Pancreas (tissue), 10 donors: ENCODE data around the gene ZPBP2. TPM values are rescaled to one million over a fixed set of nuclear protein-coding genes. Genes with fewer than 3 reads are reported as not detected.

Source experiments
- ATAC-seq, 4 donors: fragments of 200-7000 bp; cut with Tn5 transposase; one replicate each; pipeline versions ENCODE4 v1.8.0 to v1.9.1; 2020; ENCODE audit warnings: mild to moderate bottlenecking in 4 of 4, moderate library complexity in 4 of 4
- DNase-seq, 6 donors: peaks; one replicate each; pipeline ENCODE4 v3.0.0-alpha.2; 2020
- FAIRE-seq: peaks from 2 replicates; lab custom pipeline; 2012; peaks lifted over from hg19 to GRCh38; lab: Jason Lieb, UNC
- H3K27ac ChIP-seq, 4 donors: fragments of 200-600 bp; sonication (generic); 1 replicate in 3 of 4; 2 replicates in 1 of 4; pipeline versions ENCODE4 v1.5.0 to v1.8.0; 2020
- H3K27me3 ChIP-seq, 4 donors: fragments of 200-600 bp; one replicate each; pipeline ENCODE4 v1.8.0; 2021
- H3K36me3 ChIP-seq, 3 donors: fragments of 200-600 bp; sonication (generic) in 1 of 3; one replicate each; pipeline versions ENCODE4 v1.5.0 to v1.8.0; 2020 to 2021
- H3K4me1 ChIP-seq, 3 donors: fragments of 200-600 bp; one replicate each; pipeline ENCODE4 v1.8.0; 2021
- H3K4me3 ChIP-seq, 4 donors: fragments of 200-600 bp; sonication (generic) in 2 of 4; one replicate each; pipeline versions ENCODE4 v1.5.0 to v1.8.0; 2020 to 2021
- H3K9me3 ChIP-seq, 4 donors: fragments of 200-600 bp; one replicate each; pipeline ENCODE4 v1.8.0; 2021
- WGBS, 2 donors: extraction: QIAGEN DNeasy Blood & Tissue Kit; methylation state at CpG; one replicate each; pipeline ENCODE4 v1.1.7; 2013; 5-methylcytosine and 5-hydroxymethylcytosine counted together
- intact Hi-C, 3 donors: fragments of 100-400 bp; cut with DNase I; formaldehyde crosslinking; loops; one replicate each; pipeline versions ENCODE4 v1.11.1 to v1.14.2; 2022
- polyA plus RNA-seq, 2 donors: library from polyadenylated mRNA; stranded (reverse); fragments of 200-250 nt; gene quantifications; one replicate each; pipeline ENCODE4 v1.2.3, GENCODE V29; 2013
- total RNA-seq, 6 donors: library from RNA; stranded (reverse); fragmentation: NEBNext Ultra II Directional in 4 of 6; extraction: Animal tissue kit (Norgen Biotek cat#: 25700) in 4 of 6; gene quantifications; one replicate each; pipeline versions ENCODE4 v1.2.1 to v1.2.4, GENCODE V29; 2021 to 2023
- TF ChIP-seq, protein P1 (sequence below), 4 donors: fragments of 200-600 bp; sonication (generic) in 3 of 4; IDR thresholded peaks; one replicate each; pipeline versions ENCODE4 v1.5.0 to v1.8.0; 2021; ENCODE audit warnings: antibody characterized with exemption in 4 of 4
- donor health status: healthy with polysubstance abuse.
- donor health status: DM: no; HTN: no; CAD: no; lungs with moderate emphysema.
- donor health status: DM: no; HTN: no; CAD: no.
- donor health status: control.
- donor health status: control.
- donor health status: Bipolar disorder and iron deficiency.
- donor health status: DM: yes; HTN: yes; CAD: no.
- donor health status: DM: no; HTN: no; CAD: no.
- donor health status: DM: no; HTN: no; CAD: no.
- donor health status: DM: yes; HTN: yes; CAD: no.

ZPBP2 gene
- total and polyA plus RNA-seq, 8 donors, result not detected

DNA sequence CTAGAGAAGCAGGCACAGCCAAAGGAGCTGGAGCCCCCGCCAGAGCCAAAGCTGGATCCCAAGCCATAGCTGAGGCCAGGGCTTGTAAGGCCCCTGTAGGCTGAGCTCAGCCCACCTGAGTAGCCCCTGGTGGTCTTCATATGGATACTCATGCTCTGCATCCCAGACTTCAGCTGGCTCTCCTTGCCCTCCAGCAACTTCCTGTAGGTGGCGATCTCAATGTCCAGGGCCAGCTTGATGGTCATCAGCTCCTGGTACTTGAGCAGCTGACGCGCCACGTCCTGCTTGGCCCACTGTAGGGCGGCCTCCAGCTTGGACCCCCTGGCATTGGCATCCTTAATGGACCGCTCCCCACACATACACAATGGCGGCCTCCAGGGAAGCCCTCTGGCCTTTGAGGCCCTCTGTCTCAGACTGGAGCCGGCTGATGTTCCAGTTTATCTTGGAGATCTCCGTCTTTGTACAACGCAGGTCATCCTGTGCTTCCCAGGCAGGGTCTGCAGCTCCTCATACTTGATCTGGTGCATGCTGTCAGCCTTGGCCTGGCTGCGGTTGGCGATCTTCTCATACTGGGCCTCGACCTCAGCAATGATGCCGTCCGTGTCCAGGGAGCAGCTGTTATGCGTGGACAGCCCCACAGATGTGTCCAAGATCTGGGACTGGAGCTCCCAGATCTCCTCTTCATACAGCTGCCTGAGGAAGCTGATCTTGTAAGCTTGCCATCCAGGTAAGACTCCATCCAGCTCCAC lies 32.8 kb upstream of the ZPBP2 start:
- H3K27ac ChIP-seq, result no peak overlapping the region
- H3K4me3 ChIP-seq, result no peak overlapping the region
- ATAC-seq (no peak), DNase-seq (no peak), FAIRE-seq (no peak)
- TF ChIP-seq, protein P1, sequence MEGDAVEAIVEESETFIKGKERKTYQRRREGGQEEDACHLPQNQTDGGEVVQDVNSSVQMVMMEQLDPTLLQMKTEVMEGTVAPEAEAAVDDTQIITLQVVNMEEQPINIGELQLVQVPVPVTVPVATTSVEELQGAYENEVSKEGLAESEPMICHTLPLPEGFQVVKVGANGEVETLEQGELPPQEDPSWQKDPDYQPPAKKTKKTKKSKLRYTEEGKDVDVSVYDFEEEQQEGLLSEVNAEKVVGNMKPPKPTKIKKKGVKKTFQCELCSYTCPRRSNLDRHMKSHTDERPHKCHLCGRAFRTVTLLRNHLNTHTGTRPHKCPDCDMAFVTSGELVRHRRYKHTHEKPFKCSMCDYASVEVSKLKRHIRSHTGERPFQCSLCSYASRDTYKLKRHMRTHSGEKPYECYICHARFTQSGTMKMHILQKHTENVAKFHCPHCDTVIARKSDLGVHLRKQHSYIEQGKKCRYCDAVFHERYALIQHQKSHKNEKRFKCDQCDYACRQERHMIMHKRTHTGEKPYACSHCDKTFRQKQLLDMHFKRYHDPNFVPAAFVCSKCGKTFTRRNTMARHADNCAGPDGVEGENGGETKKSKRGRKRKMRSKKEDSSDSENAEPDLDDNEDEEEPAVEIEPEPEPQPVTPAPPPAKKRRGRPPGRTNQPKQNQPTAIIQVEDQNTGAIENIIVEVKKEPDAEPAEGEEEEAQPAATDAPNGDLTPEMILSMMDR (IDR thresholded peaks at IDR 0.05), result no peak
- WGBS, 2 donors, result 92 to 94% methylated on average over 17 of the region's 17 CpGs
- H3K36me3 ChIP-seq, result no peaks in the 10 kb centered on the region
- no peaks in the 10 kb centered on the region for H3K27me3 ChIP-seq
- intact Hi-C loops, result no loop called here
- H3K4me1 ChIP-seq, result no peaks in the 10 kb centered on the region
- H3K9me3 ChIP-seq, result no peaks in the 10 kb centered on the region

DNA sequence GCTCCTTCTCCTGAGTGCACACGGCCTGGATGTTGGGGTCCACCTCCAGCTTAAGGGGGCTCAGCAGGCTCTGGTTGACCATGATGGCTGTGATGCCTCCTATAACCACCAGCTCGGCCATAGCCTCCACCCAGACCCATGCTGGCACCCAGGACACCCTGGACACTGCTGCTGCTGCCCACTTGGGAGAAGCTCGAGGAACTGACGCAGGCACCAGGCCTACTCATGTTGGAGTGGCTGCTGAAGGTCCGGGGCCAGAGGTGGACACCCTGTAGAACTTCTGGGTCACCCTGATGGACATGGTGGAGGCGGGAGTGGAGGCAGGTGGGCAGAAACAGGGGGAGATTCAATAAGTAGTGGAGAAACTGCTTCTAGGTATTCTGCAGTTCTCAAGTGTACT lies 31.9 kb upstream of the ZPBP2 start:
- no peaks in the 10 kb centered on the region for H3K9me3 ChIP-seq
- ATAC-seq (no peak), FAIRE-seq (no peak), DNase-seq (no peak)
- H3K27ac ChIP-seq, result no peak overlapping the region
- TF ChIP-seq, protein P1 (IDR thresholded peaks at IDR 0.05), result no peak
- no peaks in the 10 kb centered on the region for H3K4me1 ChIP-seq
- H3K27me3 ChIP-seq, result no peaks in the 10 kb centered on the region
- H3K36me3 ChIP-seq, result no peaks in the 10 kb centered on the region
- 69 to 84% methylated on average over 6 of the region's 6 CpGs for WGBS, 2 donors
- intact Hi-C loops, result no loop called here
- no peak overlapping the region for H3K4me3 ChIP-seq

- H3K36me3 ChIP-seq, result no peaks in the 10 kb centered on the region
- H3K9me3 ChIP-seq, result no peaks in the 10 kb centered on the region
- H3K27ac ChIP-seq, result no peak overlapping the region
- H3K27me3 ChIP-seq, result no peaks in the 10 kb centered on the region
- no peak for ATAC-seq
- WGBS, 2 donors, result 41 to 58% methylated on average over 1 of the region's 1 CpG
- intact Hi-C loops, result no loop called here
- no peak overlapping the region for H3K4me3 ChIP-seq
- H3K4me1 ChIP-seq, result no peaks in the 10 kb centered on the region
- TF ChIP-seq, protein P1 (IDR thresholded peaks at IDR 0.05), result no peak
- no peak for FAIRE-seq
- DNase-seq, result no peak
These were observed 29.9 kb upstream of the ZPBP2 start for GRCh38 chr17:39838057-39838456.

GRCh38 chr17:39838784-39839183 lies 29.2 kb upstream of the ZPBP2 start:
- Histone ChIP-seq H3K27ac (no peak overlapping the region), H3K4me1 (no peaks in the 10 kb centered on the region), H3K9me3 (no peaks in the 10 kb centered on the region), H3K4me3 (no peak overlapping the region), H3K36me3 (no peaks in the 10 kb centered on the region), H3K27me3 (peaks cover 0 to 1% (median 0%) of the 10 kb centered on the region in 4 donors)
- no peak for DNase-seq
- TF ChIP-seq, protein P1 (IDR thresholded peaks at IDR 0.05), result no peak
- ATAC-seq, result no peak
- intact Hi-C loops, result no loop called here
- 48 to 50% methylated on average over 1 of the region's 1 CpG for WGBS, 2 donors
- FAIRE-seq, result no peak

GRCh38 chr17:39841134-39841683 lies 26.8 kb upstream of the ZPBP2 start:
- intact Hi-C loops, result no loop called here
- Histone ChIP-seq H3K4me1 (no peaks in the 10 kb centered on the region), H3K4me3 (no peak overlapping the region), H3K27ac (no peak overlapping the region), H3K27me3 (peaks cover 0 to 3% (median 0%) of the 10 kb centered on the region in 4 donors), H3K9me3 (no peaks in the 10 kb centered on the region), H3K36me3 (no peaks in the 10 kb centered on the region)
- WGBS, 2 donors, result 62 to 73% methylated on average over 2 of the region's 2 CpGs
- no peak for ATAC-seq
- TF ChIP-seq, protein P1 (IDR thresholded peaks at IDR 0.05), result no peak
- DNase-seq, result no peak
- FAIRE-seq, result no peak
